Upper lobe of left lung (tissue), 4 donors: Measurements from ENCODE around the gene HABP4.

Experiments used
- POLR2AphosphoS5 ChIP-seq, 2 donors: sonication (generic); formaldehyde crosslinking; IDR thresholded peaks; one replicate each; pipeline ENCODE4 v1.5.1; 2017; ENCODE audit warnings: antibody characterized with exemption in 2 of 2
- TF ChIP-seq, protein P1 (sequence below), 6 experiments: fragments of 450-650 bp in 4 of 6; fragments of 200-600 bp in 2 of 6; sonication (generic) in 2 of 6; IDR thresholded peaks; one replicate each; pipeline ENCODE4 v1.5.1; 2016 to 2019; ENCODE audit warnings: antibody characterized with exemption in 6 of 6

DNA sequence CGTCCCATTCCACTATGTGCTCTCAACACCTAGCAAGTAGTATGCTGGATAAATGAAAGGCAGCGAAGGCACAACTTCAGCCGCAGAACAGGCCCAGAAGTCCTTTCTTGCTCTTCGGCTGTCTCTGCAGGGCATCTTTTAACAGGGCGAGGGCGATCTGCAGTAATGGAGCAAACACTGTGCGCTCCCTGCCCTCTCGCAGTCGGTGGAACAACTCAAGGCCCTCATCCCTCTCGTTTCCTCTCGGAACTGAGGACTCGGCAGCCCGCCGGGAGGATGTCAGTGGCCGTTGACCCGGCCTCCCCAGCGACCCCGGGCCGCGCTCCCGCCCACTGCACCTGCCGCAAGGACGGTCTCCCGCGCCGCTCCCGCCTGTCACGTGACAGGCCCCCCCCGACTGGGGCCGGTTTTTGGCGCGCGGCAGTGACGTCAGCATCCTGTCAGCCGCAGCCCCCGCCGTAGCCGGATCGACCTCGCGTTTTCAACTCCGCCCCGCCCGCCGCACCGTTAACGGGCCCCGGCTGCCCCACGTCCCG lies 32.9 kb upstream of the HABP4 start:
- TF ChIP-seq, protein P1, sequence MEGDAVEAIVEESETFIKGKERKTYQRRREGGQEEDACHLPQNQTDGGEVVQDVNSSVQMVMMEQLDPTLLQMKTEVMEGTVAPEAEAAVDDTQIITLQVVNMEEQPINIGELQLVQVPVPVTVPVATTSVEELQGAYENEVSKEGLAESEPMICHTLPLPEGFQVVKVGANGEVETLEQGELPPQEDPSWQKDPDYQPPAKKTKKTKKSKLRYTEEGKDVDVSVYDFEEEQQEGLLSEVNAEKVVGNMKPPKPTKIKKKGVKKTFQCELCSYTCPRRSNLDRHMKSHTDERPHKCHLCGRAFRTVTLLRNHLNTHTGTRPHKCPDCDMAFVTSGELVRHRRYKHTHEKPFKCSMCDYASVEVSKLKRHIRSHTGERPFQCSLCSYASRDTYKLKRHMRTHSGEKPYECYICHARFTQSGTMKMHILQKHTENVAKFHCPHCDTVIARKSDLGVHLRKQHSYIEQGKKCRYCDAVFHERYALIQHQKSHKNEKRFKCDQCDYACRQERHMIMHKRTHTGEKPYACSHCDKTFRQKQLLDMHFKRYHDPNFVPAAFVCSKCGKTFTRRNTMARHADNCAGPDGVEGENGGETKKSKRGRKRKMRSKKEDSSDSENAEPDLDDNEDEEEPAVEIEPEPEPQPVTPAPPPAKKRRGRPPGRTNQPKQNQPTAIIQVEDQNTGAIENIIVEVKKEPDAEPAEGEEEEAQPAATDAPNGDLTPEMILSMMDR (IDR thresholded peaks at IDR 0.05) = peak in 3 of 6 experiments; percentile 12 to 29 (median 28)
- peak; percentile 87 to 88 for TF ChIP-seq POLR2AphosphoS5 (IDR thresholded peaks at IDR 0.05)
